ENCODE data around the gene RBM26.

The RBM26 gene

GRCh38 chr13:79419365-79419764 lies 13.3 kb upstream of the RBM26 start:
- no peak for DNase-seq

GRCh38 chr13:79417741-79418140 lies 11.7 kb upstream of the RBM26 start:
- DNase-seq, result no peak

- DNase-seq, result no peak
Observed at GRCh38 chr13:79413521-79413920, 7.5 kb upstream of the RBM26 start.

- DNase-seq, result no peak
Observed at GRCh38 chr13:79409828-79410227, 3.8 kb upstream of the RBM26 start.

GRCh38 chr13:79407349-79407979 lies 1.4 kb upstream of the RBM26 start:
- DNase-seq, result no peak

GRCh38 chr13:79406597-79406908 lies 498 bp upstream of the RBM26 start:
- no peak for DNase-seq

- no peak for DNase-seq
Observed at GRCh38 chr13:79405501-79405830, 589 bp downstream of the RBM26 start.

GRCh38 chr13:79404985-79405384 lies 1.1 kb downstream of the RBM26 start:
- no peak for DNase-seq

- no peak for DNase-seq
Observed at GRCh38 chr13:79404361-79404760, 1.7 kb downstream of the RBM26 start.

- DNase-seq, result no peak
Observed at GRCh38 chr13:79403113-79403512, 2.9 kb downstream of the RBM26 start.

- DNase-seq, result no peak
Observed at GRCh38 chr13:79402679-79403078, 3.4 kb downstream of the RBM26 start.

- DNase-seq, result no peak
Observed at GRCh38 chr13:79402074-79402635, 3.9 kb downstream of the RBM26 start.

- DNase-seq, result no peak
Observed at GRCh38 chr13:79401259-79402070, 4.6 kb downstream of the RBM26 start.

- peak; percentile 40 for DNase-seq
Observed at GRCh38 chr13:79398915-79399314, 7.1 kb downstream of the RBM26 start.

- DNase-seq, result no peak
Observed at GRCh38 chr13:79398127-79398526, 7.9 kb downstream of the RBM26 start.

- DNase-seq, result no peak
Observed at GRCh38 chr13:79395881-79396280, 10.2 kb downstream of the RBM26 start.

GRCh38 chr13:79393564-79394249 lies 12.3 kb downstream of the RBM26 start:
- DNase-seq, result no peak

- peak; percentile 86 for DNase-seq
Observed at GRCh38 chr13:79392882-79393563, 13.0 kb downstream of the RBM26 start.

GRCh38 chr13:79389026-79389425 lies 17.0 kb downstream of the RBM26 start:
- no peak for DNase-seq

GRCh38 chr13:79387853-79388252 lies 18.2 kb downstream of the RBM26 start:
- no peak for DNase-seq

- DNase-seq, result no peak
Observed at GRCh38 chr13:79386125-79386826, 19.8 kb downstream of the RBM26 start.

- DNase-seq, result peak; percentile 55
Observed at GRCh38 chr13:79385694-79386093, 20.4 kb downstream of the RBM26 start.
